Neural cell (in vitro differentiated cells): ENCODE data around the gene DCAF11.

Experiments
- EP300 ChIP-seq: fragments of 450-650 bp; conservative IDR thresholded peaks from 2 replicates; pipeline ENCODE4 v1.6.1; 2014; ENCODE audit warnings: antibody characterized with exemption, mild to moderate bottlenecking, moderate library complexity; ENCODE audit not compliant: poor library complexity, severe bottlenecking
- MXI1 ChIP-seq: fragments of 450-650 bp; conservative IDR thresholded peaks from 2 replicates; pipeline ENCODE4 v1.6.1; 2014; ENCODE audit warnings: antibody characterized with exemption, mild to moderate bottlenecking; ENCODE audit not compliant: poor library complexity, severe bottlenecking
- POLR2AphosphoS5 ChIP-seq: IDR thresholded peaks from 2 replicates; pipeline ENCODE4 v1.6.1; 2012
- RAD21 ChIP-seq: fragments of 450-650 bp; conservative IDR thresholded peaks from 2 replicates; pipeline ENCODE4 v1.6.1; 2014; ENCODE audit warnings: antibody characterized with exemption, mild to moderate bottlenecking, moderate library complexity
- REST ChIP-seq: IDR thresholded peaks from 2 replicates; pipeline ENCODE4 v1.6.1; 2012; ENCODE audit warnings: borderline replicate concordance
- SMC3 ChIP-seq: fragments of 450-650 bp; conservative IDR thresholded peaks from 2 replicates; pipeline ENCODE4 v1.6.1; 2014; ENCODE audit warnings: antibody characterized with exemption, mild to moderate bottlenecking, moderate library complexity; ENCODE audit not compliant: poor library complexity
- TF ChIP-seq, protein P1 (sequence below): fragments of 450-650 bp; IDR thresholded peaks from 2 replicates; pipeline ENCODE4 v1.5.1; 2014; ENCODE audit warnings: antibody characterized with exemption, mild to moderate bottlenecking, moderate library complexity; ENCODE audit not compliant: poor library complexity, severe bottlenecking

DNA sequence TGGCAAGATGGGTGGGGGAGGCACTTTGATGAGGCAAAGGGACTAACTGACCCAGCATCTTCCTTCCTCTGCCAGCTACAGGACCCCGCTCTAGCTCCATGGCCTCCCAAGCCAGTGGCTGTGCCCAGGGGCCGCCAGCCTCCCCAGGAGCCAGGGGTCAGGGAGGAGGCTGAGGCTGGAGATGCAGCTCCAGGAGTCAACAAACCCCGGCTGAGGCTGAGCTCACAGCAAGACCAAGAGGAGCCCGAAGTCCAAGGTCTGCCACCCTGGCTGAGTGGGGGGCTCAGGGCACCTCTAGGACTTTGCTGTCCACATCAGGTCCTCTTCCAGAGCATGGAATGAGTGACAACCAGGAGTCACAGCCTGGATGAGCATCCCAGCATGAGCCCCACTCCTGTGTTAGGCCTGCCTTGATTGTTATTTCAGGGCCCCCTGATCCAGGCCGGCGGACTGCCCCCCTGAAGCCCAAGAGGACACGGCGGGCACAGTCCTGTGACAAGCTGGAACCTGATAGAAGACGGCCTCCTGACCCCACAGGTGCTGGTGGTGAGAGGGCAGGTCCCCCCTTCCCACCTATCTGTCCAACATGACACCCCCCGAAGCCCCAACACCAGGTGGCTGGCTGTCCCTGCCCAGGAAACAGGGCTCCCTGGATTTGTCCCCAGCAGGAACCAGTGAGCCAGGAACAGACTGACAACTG is 45.7 kb upstream of the DCAF11 start:
- TF ChIP-seq, protein P1, sequence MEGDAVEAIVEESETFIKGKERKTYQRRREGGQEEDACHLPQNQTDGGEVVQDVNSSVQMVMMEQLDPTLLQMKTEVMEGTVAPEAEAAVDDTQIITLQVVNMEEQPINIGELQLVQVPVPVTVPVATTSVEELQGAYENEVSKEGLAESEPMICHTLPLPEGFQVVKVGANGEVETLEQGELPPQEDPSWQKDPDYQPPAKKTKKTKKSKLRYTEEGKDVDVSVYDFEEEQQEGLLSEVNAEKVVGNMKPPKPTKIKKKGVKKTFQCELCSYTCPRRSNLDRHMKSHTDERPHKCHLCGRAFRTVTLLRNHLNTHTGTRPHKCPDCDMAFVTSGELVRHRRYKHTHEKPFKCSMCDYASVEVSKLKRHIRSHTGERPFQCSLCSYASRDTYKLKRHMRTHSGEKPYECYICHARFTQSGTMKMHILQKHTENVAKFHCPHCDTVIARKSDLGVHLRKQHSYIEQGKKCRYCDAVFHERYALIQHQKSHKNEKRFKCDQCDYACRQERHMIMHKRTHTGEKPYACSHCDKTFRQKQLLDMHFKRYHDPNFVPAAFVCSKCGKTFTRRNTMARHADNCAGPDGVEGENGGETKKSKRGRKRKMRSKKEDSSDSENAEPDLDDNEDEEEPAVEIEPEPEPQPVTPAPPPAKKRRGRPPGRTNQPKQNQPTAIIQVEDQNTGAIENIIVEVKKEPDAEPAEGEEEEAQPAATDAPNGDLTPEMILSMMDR = no peak
- TF ChIP-seq SMC3 (no peak), POLR2AphosphoS5 (no peak), REST (no peak), EP300 (no peak), MXI1 (no peak), RAD21 (no peak)
